ENCODE measurements around the gene PABPN1. TPM values are rescaled to one million over a fixed set of nuclear protein-coding genes. Genes with fewer than 3 reads are reported as not detected.
A peak's percentile ranks its signal among the peaks of the same experiment; 100 is the strongest.

Gene PABPN1
- total and polyA plus RNA-seq, 9 of the 15 experiments (the other 6 are each of a cell fraction or from before 2014, with no cell fraction given) = 32.6 to 388 (median 178) TPM

DNA sequence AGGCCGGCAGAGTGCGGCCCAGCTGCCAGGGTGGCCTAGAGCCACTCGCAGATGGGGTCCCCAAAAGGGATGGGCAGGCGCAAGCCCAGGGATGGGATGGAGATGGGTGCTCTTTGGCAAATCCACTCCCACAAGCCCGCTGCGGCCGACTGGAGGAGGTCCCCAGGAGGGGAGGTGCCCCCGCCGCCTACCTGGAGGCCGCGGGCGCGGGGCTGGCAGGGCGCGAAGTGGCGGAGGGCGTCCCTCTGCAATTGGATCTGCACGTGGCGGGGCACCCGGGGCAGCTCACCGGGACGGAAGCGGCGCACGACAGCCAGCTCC is 19.3 kb upstream of the PABPN1 start (continued):
- TF ChIP-seq NELFE (IDR thresholded peaks at IDR 0.05; ENCODE audit: insufficient read depth, insufficient read length) = no peak
- TF ChIP-seq HNRNPLL (IDR thresholded peaks at IDR 0.05; ENCODE audit: low read depth, low read length, poor library complexity, severe bottlenecking) = no peak
- peak; percentile 68; the same call in 1 of the 2 replicates for TF ChIP-seq E2F5 (CRISPR knock-in tag; IDR thresholded peaks at IDR 0.05)
- peak; percentile 83 for TF ChIP-seq SUPT5H (IDR thresholded peaks at IDR 0.05)
- no peak for TF ChIP-seq LCOR (CRISPR knock-in tag; IDR thresholded peaks at IDR 0.05)
- no peak for TF ChIP-seq PURB (CRISPR knock-in tag; IDR thresholded peaks at IDR 0.05; ENCODE audit: low read depth)
- TF ChIP-seq, protein P1, sequence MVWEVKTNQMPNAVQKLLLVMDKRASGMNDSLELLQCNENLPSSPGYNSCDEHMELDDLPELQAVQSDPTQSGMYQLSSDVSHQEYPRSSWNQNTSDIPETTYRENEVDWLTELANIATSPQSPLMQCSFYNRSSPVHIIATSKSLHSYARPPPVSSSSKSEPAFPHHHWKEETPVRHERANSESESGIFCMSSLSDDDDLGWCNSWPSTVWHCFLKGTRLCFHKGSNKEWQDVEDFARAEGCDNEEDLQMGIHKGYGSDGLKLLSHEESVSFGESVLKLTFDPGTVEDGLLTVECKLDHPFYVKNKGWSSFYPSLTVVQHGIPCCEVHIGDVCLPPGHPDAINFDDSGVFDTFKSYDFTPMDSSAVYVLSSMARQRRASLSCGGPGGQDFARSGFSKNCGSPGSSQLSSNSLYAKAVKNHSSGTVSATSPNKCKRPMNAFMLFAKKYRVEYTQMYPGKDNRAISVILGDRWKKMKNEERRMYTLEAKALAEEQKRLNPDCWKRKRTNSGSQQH (CRISPR knock-in tag; IDR thresholded peaks at IDR 0.05) = no peak
- TF ChIP-seq SMARCE1 (IDR thresholded peaks at IDR 0.05) = no peak
- TF ChIP-seq, protein P2, sequence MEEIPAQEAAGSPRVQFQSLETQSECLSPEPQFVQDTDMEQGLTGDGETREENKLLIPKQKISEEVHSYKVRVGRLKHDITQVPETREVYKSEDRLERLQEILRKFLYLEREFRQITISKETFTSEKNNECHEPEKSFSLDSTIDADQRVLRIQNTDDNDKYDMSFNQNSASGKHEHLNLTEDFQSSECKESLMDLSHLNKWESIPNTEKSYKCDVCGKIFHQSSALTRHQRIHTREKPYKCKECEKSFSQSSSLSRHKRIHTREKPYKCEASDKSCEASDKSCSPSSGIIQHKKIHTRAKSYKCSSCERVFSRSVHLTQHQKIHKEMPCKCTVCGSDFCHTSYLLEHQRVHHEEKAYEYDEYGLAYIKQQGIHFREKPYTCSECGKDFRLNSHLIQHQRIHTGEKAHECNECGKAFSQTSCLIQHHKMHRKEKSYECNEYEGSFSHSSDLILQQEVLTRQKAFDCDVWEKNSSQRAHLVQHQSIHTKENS (CRISPR knock-in tag; IDR thresholded peaks at IDR 0.05) = no peak
- TF ChIP-seq, protein P3, sequence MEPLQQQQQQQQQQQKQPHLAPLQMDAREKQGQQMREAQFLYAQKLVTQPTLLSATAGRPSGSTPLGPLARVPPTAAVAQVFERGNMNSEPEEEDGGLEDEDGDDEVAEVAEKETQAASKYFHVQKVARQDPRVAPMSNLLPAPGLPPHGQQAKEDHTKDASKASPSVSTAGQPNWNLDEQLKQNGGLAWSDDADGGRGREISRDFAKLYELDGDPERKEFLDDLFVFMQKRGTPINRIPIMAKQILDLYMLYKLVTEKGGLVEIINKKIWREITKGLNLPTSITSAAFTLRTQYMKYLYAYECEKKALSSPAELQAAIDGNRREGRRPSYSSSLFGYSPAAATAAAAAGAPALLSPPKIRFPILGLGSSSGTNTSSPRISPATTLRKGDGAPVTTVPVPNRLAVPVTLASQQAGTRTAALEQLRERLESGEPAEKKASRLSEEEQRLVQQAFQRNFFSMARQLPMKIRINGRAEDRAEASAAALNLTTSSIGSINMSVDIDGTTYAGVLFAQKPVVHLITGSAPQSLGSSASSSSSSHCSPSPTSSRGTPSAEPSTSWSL (CRISPR knock-in tag; IDR thresholded peaks at IDR 0.05; ENCODE audit: borderline replicate concordance) = no peak
- TF ChIP-seq ZBTB17 (CRISPR knock-in tag; IDR thresholded peaks at IDR 0.05) = 0 out of 2 replicates have a peak, but pooled peaks have one; percentile 43
- no peak for TF ChIP-seq FOXJ2 (tag; IDR thresholded peaks at IDR 0.05)
- TF ChIP-seq ZNF384 (IDR thresholded peaks at IDR 0.05; ENCODE audit: low read depth, low read length) = no peak
- no peak for TF ChIP-seq ZBED1 (IDR thresholded peaks at IDR 0.05)
- TF ChIP-seq MYNN (IDR thresholded peaks at IDR 0.05) = peak; percentile 28; the same call in 1 of the 2 replicates
- TF ChIP-seq MYNN (CRISPR knock-in tag; IDR thresholded peaks at IDR 0.05) = no peak
- no peak for TF ChIP-seq MAFK (IDR thresholded peaks at IDR 0.05; ENCODE audit: low read length)
- TF ChIP-seq TCF7L2 (IDR thresholded peaks at IDR 0.05; ENCODE audit: low read depth, low read length) = no peak
- no peak for TF ChIP-seq SAFB2 (IDR thresholded peaks at IDR 0.05; ENCODE audit: borderline replicate concordance, low read depth, low read length, severe bottlenecking)
- TF ChIP-seq CCAR2 (IDR thresholded peaks at IDR 0.05; ENCODE audit: low read depth, low read length) = no peak
- TF ChIP-seq, protein P4, sequence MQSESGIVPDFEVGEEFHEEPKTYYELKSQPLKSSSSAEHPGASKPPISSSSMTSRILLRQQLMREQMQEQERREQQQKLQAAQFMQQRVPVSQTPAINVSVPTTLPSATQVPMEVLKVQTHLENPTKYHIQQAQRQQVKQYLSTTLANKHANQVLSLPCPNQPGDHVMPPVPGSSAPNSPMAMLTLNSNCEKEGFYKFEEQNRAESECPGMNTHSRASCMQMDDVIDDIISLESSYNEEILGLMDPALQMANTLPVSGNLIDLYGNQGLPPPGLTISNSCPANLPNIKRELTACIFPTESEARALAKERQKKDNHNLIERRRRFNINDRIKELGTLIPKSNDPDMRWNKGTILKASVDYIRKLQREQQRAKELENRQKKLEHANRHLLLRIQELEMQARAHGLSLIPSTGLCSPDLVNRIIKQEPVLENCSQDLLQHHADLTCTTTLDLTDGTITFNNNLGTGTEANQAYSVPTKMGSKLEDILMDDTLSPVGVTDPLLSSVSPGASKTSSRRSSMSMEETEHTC (IDR thresholded peaks at IDR 0.05) = no peak

Measured in K562 (cell line).